H9 (cell line): Measurements from ENCODE around the gene PPFIA4. TPM values are rescaled to one million over a fixed set of nuclear protein-coding genes. Genes with fewer than 3 reads are reported as not detected.

ENCODE experiments used
- DNase-seq: peaks from one replicate; pipeline ENCODE4 v3.0.0-alpha.2; 2017
- H2AFZ ChIP-seq: one replicate; pipeline ENCODE4 v1.6.1; 2013; ENCODE audit warnings: mild to moderate bottlenecking, low read length, control low read depth, moderate library complexity
- H2AK5ac ChIP-seq: 2 replicates; pipeline ENCODE4 v1.6.1; 2013; ENCODE audit warnings: low read length, control low read depth, mixed read lengths; ENCODE audit not compliant: insufficient read length
- H2BK120ac ChIP-seq: one replicate; pipeline ENCODE4 v1.6.1; 2013; ENCODE audit warnings: low read depth, mild to moderate bottlenecking, low read length, control low read depth, inconsistent platforms; ENCODE audit not compliant: poor library complexity, severe bottlenecking
- H2BK12ac ChIP-seq: 2 replicates; pipeline ENCODE4 v1.6.1; 2013; ENCODE audit warnings: low read length, control low read depth, mixed read lengths, low read depth; ENCODE audit not compliant: insufficient read length
- H2BK15ac ChIP-seq: 2 replicates; pipeline ENCODE4 v1.6.1; 2013; ENCODE audit warnings: low read depth, low read length, control low read depth
- H2BK20ac ChIP-seq: one replicate; pipeline ENCODE4 v1.6.1; 2013; ENCODE audit warnings: low read depth, mild to moderate bottlenecking, low read length, control low read depth, inconsistent platforms; ENCODE audit not compliant: poor library complexity, severe bottlenecking
- H2BK5ac ChIP-seq: 2 replicates; pipeline ENCODE4 v1.6.1; 2013; ENCODE audit warnings: low read length, control low read depth, mixed read lengths; ENCODE audit not compliant: insufficient read length
- H3K14ac ChIP-seq: 2 replicates; pipeline ENCODE4 v1.6.1; 2013; ENCODE audit warnings: low read length, control low read depth; ENCODE audit not compliant: insufficient read depth
- H3K18ac ChIP-seq: 2 replicates; pipeline ENCODE4 v1.6.1; 2013; ENCODE audit warnings: low read depth, mild to moderate bottlenecking, mixed read lengths, low read length, control low read depth; ENCODE audit not compliant: insufficient read length
- H3K23ac ChIP-seq: 2 replicates; pipeline ENCODE4 v1.6.1; 2013; ENCODE audit warnings: low read length, control low read depth, mixed read lengths, low read depth; ENCODE audit not compliant: insufficient read length
- H3K23me2 ChIP-seq: 2 replicates; pipeline ENCODE4 v1.6.1; 2013; ENCODE audit warnings: low read depth, mild to moderate bottlenecking, mixed read lengths, low read length, control low read depth; ENCODE audit not compliant: insufficient read length, poor library complexity, severe bottlenecking
- H3K27ac ChIP-seq: 2 replicates; pipeline ENCODE4 v1.5.1; 2013; ENCODE audit warnings: low read length, control low read depth, mixed read lengths, low read depth; ENCODE audit not compliant: insufficient read length
- H3K27me3 ChIP-seq: 2 replicates; pipeline ENCODE4 v1.6.1; 2013; ENCODE audit warnings: low read length, control low read depth, inconsistent platforms; ENCODE audit not compliant: insufficient read depth
- H3K4ac ChIP-seq: 2 replicates; pipeline ENCODE4 v1.6.1; 2013; ENCODE audit warnings: low read depth, mild to moderate bottlenecking, control low read depth, inconsistent platforms, low read length, moderate library complexity
- H3K4me1 ChIP-seq: 2 replicates; pipeline ENCODE4 v1.6.1; 2013; ENCODE audit warnings: low read length, control low read depth, inconsistent platforms; ENCODE audit not compliant: insufficient read depth
- H3K4me2 ChIP-seq: 2 replicates; pipeline ENCODE4 v1.6.1; 2013; ENCODE audit warnings: low read length, control low read depth, mixed read lengths; ENCODE audit not compliant: insufficient read length, insufficient read depth
- H3K56ac ChIP-seq: 2 replicates; pipeline ENCODE4 v1.6.1; 2013; ENCODE audit warnings: low read depth, mild to moderate bottlenecking, mixed read lengths, low read length, control low read depth; ENCODE audit not compliant: insufficient read length
- H3K79me1 ChIP-seq: 2 replicates; pipeline ENCODE4 v1.6.1; 2013; ENCODE audit warnings: low read depth, mild to moderate bottlenecking, moderate library complexity, low read length, control low read depth, inconsistent platforms; ENCODE audit not compliant: insufficient read depth, poor library complexity, severe bottlenecking
- H3K79me2 ChIP-seq: 2 replicates; pipeline ENCODE4 v1.6.1; 2013; ENCODE audit warnings: low read length, control low read depth, inconsistent platforms; ENCODE audit not compliant: insufficient read depth
- H3K9ac ChIP-seq: 2 replicates; pipeline ENCODE4 v1.6.1; 2013; ENCODE audit warnings: low read length, control low read depth, mixed read lengths; ENCODE audit not compliant: insufficient read length; ENCODE audit errors: extremely low read depth
- H3K9me3 ChIP-seq: one replicate; pipeline ENCODE4 v1.6.1; 2013; ENCODE audit warnings: low read depth, low read length, inconsistent platforms; ENCODE audit not compliant: control insufficient read depth
- H3T11ph ChIP-seq: one replicate; pipeline ENCODE4 v1.6.1; 2013; ENCODE audit warnings: mild to moderate bottlenecking, low read length, control low read depth, inconsistent platforms
- H4K20me1 ChIP-seq: one replicate; pipeline ENCODE4 v1.6.1; 2013; ENCODE audit not compliant: control insufficient read depth, insufficient read length, insufficient read depth
- H4K5ac ChIP-seq: 2 replicates; pipeline ENCODE4 v1.6.1; 2013; ENCODE audit warnings: low read depth, mild to moderate bottlenecking, mixed read lengths, low read length, control low read depth; ENCODE audit not compliant: insufficient read length
- H4K8ac ChIP-seq: replicated peaks from 2 replicates; pipeline ENCODE4 v1.6.1; 2013; ENCODE audit warnings: low read length, control low read depth, mixed read lengths, low read depth; ENCODE audit not compliant: insufficient read length
- H4K91ac ChIP-seq: 2 replicates; pipeline ENCODE4 v1.6.1; 2013; ENCODE audit warnings: low read depth, mild to moderate bottlenecking, moderate library complexity, mixed read lengths, low read length, control low read depth; ENCODE audit not compliant: insufficient read length
- H3K27ac Mint-ChIP-seq, 3 experiments: 2 replicates in 2 of 3; 3 replicates in 1 of 3; pipeline ENCODE4 v1.8.0; 2020 to 2021; ENCODE audit warnings: mixed read lengths in 3 of 3, mild to moderate bottlenecking in 1 of 3, moderate library complexity in 1 of 3
- H3K27me3 Mint-ChIP-seq: 2 replicates; pipeline ENCODE4 v1.8.0; 2021; ENCODE audit warnings: low read depth, mild to moderate bottlenecking, moderate library complexity, mixed read lengths
- H3K36me3 Mint-ChIP-seq, 3 experiments: 2 replicates in 2 of 3; 3 replicates in 1 of 3; pipeline ENCODE4 v1.8.0; 2020 to 2021; ENCODE audit warnings: low read depth in 3 of 3, mixed read lengths in 3 of 3; ENCODE audit not compliant: insufficient read depth in 1 of 3
- H3K4me1 Mint-ChIP-seq, 2 experiments: 2 replicates each; pipeline ENCODE4 v1.8.0; 2020; ENCODE audit warnings: mixed read lengths in 2 of 2
- H3K4me3 Mint-ChIP-seq, 2 experiments: 2 replicates in 1 of 2; 3 replicates in 1 of 2; pipeline ENCODE4 v1.8.0; 2020 to 2021; ENCODE audit warnings: mild to moderate bottlenecking in 2 of 2, mixed read lengths in 2 of 2, moderate library complexity in 1 of 2
- H3K9me3 Mint-ChIP-seq, 2 experiments: 2 replicates in 1 of 2; 3 replicates in 1 of 2; pipeline ENCODE4 v1.8.0; 2020; ENCODE audit warnings: mild to moderate bottlenecking in 2 of 2, mixed read lengths in 2 of 2, moderate library complexity in 1 of 2
- CTCF ChIP-seq: fragments of 200-600 bp; sonication (generic); conservative IDR thresholded peaks from 3 replicates; pipeline ENCODE4 v1.8.0; 2021; ENCODE audit warnings: antibody characterized with exemption, mild to moderate bottlenecking
- WGBS: extraction: QIAGEN DNeasy Blood & Tissue Kit; methylation state at CpG from one replicate; pipeline ENCODE4 v1.1.7; 2013; ENCODE audit warnings: missing lambda C conversion rate, low lambda C conversion rate, mixed read lengths; ENCODE audit not compliant: insufficient read length; ENCODE audit errors: extremely low coverage; 5-methylcytosine and 5-hydroxymethylcytosine counted together
- total RNA-seq: library from RNA; stranded (reverse); gene quantifications from 2 replicates; pipeline ENCODE4 v1.2.1, GENCODE V29; 2021

Gene PPFIA4
- total RNA-seq, 1 experiment from 2014 or later, result 3.9 TPM

- no peak overlapping the region for H4K8ac ChIP-seq
- no peak for DNase-seq
- no peak overlapping the region for H2AK5ac ChIP-seq
- no peak overlapping the region for H3T11ph ChIP-seq
- H2AFZ ChIP-seq, result no peak overlapping the region
- no peaks in the 10 kb centered on the region for H3K9me3 ChIP-seq
- no peak overlapping the region for H3K18ac ChIP-seq
- H3K79me2 ChIP-seq, result no peaks in the 10 kb centered on the region
- H2BK12ac ChIP-seq, result no peak overlapping the region
- no peaks in the 10 kb centered on the region for H3K4me1 ChIP-seq
- WGBS, result no CpG with 5 or more reads among the region's 4 CpGs
- no peaks in the 10 kb centered on the region for H3K79me1 ChIP-seq
- H3K27me3 Mint-ChIP-seq, result peaks cover 14% of the 10 kb centered on the region
- H2BK120ac ChIP-seq, result no peak overlapping the region
- H4K20me1 ChIP-seq, result no peaks in the 10 kb centered on the region
- no peak overlapping the region for H3K56ac ChIP-seq
- H3K9ac ChIP-seq, result no peak overlapping the region
- no peaks in the 10 kb centered on the region for H3K4me1 Mint-ChIP-seq
- H3K4ac ChIP-seq, result no peak overlapping the region
- H4K91ac ChIP-seq, result no peak overlapping the region
- no peak overlapping the region for H4K5ac ChIP-seq
- no peak for TF ChIP-seq CTCF
- H3K27ac ChIP-seq, result no peak overlapping the region
- H3K23me2 ChIP-seq, result no peaks in the 10 kb centered on the region
- H3K27ac Mint-ChIP-seq, result no peak overlapping the region
- no peak overlapping the region for H3K23ac ChIP-seq
- H3K27me3 ChIP-seq, result no peaks in the 10 kb centered on the region
- H3K4me2 ChIP-seq, result no peak overlapping the region
- no peak overlapping the region for H3K14ac ChIP-seq
- no peak overlapping the region for H2BK5ac ChIP-seq
- H3K36me3 Mint-ChIP-seq, result no peaks in the 10 kb centered on the region
- H3K9me3 Mint-ChIP-seq, result peaks cover 5 to 6% of the 10 kb centered on the region in 2 experiments; a peak in 2 of 5 replicates
- no peak overlapping the region for H2BK15ac ChIP-seq
- H2BK20ac ChIP-seq, result no peak overlapping the region
- H3K4me3 Mint-ChIP-seq, result no peak overlapping the region
Measured at GRCh38 chr1:203103216-203103615, 76.9 kb downstream of the PPFIA4 start.
